Stimulated activated CD4-positive, alpha-beta T cell treated with anti-CD3 and anti-CD28 coated beads, Interleukin-2, amount 100 ng/mL, for 4 hours (primary cell): ENCODE measurements around the gene KLB.
"Not testable (repeated sequence)": the region's sequence is repeated elsewhere in the genome, so short reads cannot be mapped to it uniquely, and the experiment has no call there.

Experiments used
- DNase-seq: peaks from one replicate; pipeline ENCODE4 v3.0.0-alpha.2; 2020; ENCODE audit warnings: low read depth

KLB gene

DNA sequence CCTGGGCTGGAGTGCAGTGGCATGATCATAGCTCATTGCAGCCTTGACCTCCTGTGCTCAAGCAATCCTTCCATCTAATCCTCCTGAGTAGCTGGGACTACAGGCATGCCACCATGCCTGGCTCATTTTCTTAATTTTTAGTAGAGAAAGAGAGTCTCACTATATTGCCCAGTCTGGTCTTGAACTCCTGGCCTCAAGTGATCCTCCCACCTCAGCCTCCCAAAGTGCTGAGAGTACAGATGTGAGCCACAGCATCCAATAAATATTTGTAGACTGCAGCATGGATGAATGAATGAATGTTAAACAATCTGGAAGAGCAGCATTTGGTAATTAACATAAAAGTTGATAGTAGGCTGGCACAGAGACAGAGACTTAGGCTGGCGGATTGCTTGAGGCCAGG lies 20.0 kb downstream of the KLB start:
- DNase-seq = no peak

DNA sequence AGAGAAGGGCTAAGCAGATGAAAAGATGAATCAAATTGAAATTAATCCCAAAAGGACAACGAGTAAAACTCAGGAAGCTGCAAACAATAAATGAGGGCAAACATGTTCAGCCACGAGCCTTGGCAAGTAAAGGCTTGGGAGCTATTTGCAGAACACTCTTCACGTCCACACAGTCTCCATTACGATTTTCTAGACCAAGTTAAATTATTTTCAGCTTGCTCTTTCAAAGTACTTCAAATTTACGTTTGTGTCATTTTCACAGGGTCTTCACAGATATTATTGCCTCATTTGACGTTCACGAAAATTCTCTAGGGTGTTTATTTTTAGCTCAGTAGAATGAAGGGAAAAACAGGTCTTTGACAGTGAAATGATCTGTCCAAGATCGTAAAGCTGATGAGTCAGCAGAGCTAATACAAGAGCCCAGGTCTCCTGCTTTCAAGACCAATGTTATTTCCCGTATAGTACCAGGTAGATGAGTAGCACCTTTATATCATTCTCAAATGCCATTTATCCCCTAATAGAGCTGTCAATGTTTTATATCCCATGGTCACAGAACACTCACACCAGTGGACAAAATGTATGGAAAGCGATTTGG lies 20.9 kb downstream of the KLB start:
- no peak for DNase-seq

DNA sequence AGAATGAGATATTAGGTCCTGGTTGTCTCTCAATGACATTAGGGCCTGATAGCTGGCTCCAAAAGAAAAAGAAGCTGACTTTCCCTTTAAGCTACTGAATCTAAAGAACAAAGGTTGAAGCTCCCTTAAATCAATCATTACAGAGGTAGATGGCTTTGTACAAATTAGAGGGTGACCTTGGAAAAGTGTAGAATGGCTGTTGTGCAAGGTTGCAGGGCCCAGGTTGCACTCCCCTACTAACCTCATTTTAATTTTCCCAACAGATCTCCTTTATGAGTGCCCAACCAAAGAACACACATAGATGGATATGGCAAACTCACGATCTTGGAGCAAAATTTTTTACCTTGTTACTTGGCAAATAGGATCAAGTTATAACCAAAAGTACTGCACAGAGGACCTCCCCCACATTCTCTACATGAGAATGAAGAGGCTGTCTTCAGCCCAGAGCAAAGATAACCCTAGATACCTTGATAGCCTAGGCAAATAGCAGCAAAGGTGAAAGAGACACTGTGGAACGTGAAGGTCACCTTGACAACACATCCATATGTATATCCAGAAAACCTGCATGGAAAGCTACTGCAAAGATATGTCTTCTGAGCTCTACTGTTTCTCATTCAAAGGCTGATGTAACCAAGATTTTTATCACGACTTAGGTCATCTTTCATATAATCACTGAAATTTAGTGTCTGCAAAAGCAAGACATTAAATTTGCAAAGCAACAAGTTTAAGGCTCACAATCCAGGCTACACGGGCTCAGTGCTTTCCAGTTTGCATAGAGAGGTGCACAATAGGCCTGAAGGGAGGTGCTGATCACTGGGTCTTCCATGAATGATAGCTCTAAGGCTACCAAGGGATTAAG lies 23.0 kb downstream of the KLB start:
- no peak for DNase-seq

DNA sequence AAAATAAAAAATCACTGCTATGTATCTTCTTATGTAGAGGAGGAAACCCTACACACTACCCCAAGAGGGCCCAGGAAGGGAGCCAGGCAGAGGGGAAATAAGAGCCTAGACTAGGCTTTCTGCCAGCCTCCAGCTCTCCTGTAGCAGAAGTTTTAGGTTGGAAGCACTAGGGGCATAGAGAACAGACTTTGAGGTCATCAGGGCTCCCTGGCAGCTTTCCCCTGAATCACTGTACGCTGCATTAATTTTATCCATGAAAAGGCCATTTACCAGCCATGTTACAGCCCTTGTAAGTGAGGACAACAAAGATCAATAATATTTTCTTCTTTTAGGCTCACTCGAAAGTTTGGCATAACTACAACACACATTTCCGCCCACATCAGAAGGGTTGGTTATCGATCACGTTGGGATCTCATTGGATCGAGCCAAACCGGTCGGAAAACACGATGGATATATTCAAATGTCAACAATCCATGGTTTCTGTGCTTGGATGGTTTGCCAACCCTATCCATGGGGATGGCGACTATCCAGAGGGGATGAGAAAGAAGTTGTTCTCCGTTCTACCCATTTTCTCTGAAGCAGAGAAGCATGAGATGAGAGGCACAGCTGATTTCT lies 27.3 kb downstream of the KLB start:
- DNase-seq = no peak

DNA sequence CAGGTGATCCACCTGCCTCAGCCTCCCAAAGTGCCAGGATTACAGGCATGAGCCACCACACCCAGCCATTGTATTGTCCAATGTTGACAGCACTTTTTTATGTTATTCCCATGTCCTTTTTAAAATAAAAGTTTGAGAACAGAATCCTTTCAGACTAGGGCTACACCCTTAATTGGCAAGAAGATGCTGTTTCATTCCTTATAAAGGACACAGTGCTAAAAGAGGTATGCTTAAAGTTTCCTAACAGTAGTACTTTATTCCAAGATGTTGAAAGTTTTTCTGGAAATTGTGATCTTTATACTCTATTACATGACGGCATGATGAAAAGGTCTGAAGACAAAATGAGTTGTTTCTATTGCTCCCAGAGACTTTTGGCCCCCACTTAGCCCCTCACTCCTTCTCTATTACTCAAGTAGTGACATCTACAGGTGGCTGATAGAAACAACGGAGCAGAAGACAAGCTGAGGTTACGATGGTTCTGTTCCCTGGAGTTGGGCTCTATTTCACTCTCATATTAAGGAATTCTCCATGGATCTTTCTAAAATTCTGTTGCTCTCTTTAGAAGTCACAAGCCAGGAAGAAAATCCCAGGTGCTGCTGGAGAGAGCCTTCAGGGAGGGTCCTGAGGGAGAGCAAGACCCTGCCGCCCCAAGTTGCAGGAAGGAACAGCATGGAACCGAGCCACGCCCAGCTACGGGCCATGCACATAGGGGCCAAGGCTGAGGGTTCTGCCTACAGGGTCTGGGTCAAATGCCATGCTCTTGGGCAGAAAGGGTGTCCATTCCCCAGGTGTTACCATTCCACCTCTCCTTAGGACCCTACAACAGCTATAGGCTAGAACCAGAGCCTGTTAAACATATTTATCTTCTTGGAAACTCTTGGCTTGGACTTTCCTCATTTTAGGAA lies 29.2 kb downstream of the KLB start:
- no peak for DNase-seq

DNA sequence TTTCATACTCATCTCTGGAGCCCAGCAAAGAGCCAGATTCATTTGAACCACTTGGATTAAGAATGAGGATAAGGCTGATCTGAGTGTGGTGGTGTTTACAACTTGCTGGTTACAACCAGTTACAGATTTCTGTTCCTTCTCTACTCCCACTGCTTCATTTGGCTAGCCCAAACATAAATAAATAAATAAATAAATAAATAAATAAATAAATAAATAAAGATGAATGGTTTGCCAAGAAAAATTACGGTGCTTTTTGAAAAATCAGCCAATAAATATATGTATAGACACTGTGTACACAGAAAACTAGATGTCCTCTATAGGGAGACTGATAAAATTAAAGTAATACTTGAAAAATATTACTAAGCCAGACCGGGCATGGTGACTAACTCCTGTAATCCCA lies 34.9 kb downstream of the KLB start:
- no peak for DNase-seq

DNA sequence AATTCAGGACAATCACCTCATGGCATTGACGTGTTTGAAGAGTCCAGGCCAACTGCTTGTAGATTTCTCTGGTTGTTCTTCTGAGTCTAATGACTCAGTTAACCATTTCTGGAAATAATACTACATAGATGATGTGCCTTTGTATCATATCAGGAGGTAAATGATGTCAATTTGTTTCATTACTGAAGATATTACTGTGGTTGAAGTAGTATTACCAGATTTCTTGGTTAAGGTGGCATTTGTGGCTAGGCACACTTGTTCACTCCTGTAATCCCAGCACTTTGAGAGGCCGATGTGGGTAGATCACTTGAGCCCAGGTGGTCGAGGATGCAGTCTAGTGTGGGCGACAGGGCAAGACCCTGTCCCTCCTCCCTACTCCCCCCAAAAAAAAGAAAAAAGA lies 36.3 kb downstream of the KLB start:
- DNase-seq = no peak

DNA sequence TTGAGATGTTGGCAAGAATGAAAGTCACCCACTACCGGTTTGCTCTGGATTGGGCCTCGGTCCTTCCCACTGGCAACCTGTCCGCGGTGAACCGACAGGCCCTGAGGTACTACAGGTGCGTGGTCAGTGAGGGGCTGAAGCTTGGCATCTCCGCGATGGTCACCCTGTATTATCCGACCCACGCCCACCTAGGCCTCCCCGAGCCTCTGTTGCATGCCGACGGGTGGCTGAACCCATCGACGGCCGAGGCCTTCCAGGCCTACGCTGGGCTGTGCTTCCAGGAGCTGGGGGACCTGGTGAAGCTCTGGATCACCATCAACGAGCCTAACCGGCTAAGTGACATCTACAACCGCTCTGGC lies 39.7 kb downstream of the KLB start:
- DNase-seq = no peak

DNA sequence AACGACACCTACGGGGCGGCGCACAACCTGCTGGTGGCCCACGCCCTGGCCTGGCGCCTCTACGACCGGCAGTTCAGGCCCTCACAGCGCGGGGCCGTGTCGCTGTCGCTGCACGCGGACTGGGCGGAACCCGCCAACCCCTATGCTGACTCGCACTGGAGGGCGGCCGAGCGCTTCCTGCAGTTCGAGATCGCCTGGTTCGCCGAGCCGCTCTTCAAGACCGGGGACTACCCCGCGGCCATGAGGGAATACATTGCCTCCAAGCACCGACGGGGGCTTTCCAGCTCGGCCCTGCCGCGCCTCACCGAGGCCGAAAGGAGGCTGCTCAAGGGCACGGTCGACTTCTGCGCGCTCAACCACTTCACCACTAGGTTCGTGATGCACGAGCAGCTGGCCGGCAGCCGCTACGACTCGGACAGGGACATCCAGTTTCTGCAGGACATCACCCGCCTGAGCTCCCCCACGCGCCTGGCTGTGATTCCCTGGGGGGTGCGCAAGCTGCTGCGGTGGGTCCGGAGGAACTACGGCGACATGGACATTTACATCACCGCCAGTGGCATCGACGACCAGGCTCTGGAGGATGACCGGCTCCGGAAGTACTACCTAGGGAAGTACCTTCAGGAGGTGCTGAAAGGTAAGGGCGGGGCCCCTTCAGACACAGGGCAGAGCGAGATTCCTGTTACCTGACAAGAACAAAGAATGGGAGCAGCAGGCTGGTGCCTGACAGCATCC lies 40.3 kb downstream of the KLB start:
- DNase-seq = no peak

DNA sequence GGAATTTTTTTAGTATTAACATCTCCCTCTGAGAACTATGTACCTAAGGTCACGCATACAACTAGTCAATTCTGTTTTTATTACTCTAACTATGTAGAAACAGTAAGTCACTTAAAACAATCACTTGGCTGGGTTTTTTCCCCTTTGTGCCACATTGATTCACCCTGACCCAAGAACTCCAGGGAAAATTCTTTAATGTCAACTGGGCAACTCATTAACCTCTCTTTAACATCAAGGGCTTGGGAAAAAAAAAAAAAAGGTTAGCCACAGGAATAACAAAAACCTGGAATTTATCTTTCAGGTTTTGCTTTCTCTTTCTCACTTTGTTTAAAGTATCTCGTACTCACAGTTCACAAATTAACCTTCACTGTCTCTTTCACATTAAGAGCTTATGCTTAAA lies 43.9 kb downstream of the KLB start:
- DNase-seq = no peak

DNA sequence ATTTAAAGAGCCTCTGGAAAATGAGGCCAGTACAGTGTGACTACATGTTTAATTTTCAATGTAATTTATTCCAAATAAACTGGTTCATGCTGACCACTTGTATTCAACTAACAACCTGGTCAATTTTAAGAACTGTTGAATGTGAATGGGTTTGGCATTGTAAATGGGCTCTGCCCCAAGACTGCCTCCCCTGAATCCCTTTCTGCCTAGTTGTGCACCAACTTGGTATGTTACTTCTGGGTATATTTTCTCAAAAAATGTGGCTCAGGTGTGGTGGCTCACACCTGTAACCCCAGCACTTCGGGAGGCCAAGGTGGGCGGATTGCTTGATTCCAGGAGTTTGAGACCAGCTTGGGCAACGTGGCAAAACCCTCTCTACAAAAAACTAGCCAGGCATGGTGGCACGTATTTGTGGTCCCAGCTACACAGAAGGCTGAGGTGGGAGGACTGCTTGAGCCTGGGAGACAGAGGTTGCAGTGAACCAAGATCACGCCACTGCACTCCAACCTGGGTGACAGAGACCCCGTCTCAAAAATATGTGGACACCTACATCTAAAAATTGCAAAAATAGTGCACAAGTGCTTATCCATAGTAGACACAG lies 44.8 kb downstream of the KLB start:
- no peak for DNase-seq

DNA sequence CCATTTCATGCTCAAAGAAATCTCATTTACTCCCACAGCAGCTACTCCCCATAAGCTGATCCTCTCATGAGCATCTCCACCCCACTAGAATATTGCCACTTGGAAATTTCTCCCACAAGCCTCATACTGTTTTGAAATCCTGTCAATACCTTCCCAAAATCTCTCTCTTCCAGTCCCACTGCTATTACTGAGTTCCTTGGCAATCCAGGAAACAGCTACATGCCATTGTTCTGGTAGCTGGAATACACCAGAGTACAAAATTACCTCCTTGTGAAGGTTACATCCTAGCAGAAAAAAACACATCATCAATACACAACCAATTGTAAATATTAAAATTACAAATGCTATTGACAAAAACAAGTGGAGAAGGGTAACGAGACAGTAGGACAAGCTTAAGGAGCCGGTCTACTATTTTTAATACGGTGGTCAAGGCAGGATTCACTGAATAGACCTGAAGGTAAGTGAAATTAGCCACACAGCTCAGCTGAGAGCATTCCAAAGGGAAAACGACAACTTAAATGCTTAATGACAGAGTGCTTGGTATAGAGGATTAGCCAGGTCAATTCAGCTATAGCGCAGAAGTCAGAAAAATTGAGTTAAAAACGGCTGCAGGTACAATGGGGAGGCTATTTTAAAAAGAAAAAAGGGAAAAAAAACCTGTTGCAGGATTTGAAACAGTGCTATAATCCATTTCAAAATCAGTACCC lies 45.6 kb downstream of the KLB start:
- no peak for DNase-seq

DNA sequence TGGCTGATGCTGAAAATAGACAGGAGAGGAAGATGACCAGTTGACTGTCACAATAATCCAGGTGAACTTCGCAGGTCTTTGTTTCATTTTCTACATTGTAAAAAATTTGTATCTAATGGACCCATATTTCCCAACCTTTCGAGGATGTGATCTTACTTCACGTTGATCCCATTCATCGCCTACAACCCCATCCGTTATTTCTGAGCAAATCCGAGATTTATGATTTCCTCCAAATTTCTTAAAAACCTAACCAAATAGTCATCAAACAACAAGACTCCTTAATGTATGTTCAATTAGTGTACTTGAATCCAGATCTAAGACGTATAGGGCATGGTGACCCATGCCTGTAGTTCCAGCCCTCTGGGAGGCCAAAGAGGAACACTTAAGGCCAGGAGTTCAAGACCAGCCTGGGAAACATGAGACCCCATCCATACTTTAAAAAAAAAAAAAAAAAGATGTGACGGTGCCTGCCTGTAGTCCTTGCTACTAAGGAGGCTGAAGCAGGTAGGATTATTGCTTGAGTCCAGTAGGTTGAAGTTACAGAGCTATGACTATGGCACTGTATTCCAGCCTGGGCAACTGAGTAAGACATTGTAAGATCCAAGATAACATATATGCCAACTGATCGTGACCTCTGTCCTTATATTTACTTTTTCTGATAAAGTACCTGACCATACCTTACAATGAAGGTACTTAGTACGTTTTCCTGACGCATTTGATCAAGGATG lies 46.3 kb downstream of the KLB start:
- no peak for DNase-seq

DNA sequence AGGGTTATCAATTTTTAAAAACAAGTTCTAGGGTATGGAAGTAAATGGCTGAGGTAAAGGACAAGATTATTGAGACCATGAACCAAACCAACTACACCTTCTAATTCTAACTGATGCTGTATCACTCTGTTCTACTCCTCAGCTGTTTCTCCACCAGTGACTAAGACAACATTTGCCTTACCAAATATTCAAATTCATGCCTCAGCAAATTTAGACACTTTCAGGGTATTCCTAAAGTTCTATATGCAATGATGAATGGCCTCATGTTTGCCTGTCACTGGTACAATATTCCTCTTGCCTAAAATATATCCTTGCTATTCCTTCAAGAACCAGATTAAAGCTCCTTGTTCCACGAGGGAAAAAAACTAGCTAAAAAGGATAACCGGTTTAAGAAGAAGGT lies 47.0 kb downstream of the KLB start:
- no peak for DNase-seq

DNA sequence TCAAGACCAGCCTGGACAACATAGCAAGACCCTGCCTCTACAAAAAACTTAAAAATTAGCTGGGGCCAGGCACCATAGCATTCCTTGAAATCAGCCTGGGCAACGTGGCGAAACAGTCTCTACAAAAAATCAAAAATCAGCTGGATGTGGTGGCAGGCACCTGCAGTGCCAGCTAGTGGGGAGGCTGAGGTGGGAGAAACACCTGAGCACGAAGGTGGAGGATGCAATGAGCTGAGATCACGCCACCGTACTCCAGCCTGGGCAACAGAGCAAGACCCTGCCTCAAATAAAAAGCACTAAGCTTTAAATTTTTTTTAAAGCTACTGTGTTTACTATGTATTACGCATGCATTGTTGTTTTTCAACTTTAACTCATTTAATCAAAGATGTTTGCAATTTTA lies 48.8 kb downstream of the KLB start:
- no peak for DNase-seq

DNA sequence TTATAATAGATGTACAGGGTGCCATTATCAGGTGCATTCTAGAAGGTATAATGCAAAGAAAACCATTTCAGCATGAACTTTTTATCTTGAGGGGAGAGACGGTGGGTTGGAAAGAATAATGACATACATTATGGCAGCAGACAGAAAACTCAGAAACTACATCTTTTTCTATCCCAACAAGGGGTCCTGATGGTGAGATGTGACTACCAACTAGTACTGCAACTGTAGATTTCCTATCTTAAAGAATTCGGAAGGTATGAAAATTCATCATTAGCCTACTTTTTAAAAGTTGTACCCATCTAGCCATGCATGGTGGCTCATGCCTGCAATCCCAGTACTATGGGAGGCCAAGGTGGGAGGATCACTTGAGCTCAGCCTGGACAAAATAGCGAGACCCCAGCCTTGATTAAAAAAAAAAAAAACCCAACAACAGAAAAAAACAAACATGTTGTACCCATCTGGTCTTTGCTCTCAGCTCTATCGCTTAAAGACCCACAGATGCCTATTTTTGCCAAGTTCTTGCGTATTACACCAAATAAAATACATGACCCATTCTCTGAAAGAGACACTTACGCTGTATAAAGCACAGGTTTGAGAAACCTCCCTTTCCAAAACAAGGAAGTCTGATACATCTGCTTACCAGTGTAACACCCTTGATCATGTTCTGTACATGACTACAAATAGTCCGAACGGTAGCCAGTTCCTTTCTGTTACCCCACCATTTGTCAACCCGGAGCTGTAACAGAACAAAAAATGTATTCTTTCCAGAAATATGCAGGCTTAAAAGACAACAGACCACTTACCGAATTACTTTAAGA lies 50.4 kb downstream of the KLB start:
- no peak for DNase-seq

DNA sequence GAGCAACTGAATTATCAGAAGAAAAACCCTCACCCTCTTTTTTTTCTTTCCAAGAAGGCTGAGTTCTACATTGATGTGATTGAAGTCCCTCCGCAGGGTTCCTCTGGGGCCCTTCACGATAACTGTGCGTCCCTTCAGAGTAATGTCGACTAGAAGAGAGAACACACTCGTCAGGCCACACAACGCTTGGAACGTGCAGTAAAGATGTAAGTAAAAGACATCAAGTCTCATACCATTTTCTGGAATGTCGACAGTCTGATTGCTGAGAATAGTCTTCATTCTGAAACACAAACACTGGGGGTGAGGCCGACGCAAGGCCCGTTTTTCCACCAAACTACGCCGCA lies 51.4 kb downstream of the KLB start:
- DNase-seq = not testable (repeated sequence)

DNA sequence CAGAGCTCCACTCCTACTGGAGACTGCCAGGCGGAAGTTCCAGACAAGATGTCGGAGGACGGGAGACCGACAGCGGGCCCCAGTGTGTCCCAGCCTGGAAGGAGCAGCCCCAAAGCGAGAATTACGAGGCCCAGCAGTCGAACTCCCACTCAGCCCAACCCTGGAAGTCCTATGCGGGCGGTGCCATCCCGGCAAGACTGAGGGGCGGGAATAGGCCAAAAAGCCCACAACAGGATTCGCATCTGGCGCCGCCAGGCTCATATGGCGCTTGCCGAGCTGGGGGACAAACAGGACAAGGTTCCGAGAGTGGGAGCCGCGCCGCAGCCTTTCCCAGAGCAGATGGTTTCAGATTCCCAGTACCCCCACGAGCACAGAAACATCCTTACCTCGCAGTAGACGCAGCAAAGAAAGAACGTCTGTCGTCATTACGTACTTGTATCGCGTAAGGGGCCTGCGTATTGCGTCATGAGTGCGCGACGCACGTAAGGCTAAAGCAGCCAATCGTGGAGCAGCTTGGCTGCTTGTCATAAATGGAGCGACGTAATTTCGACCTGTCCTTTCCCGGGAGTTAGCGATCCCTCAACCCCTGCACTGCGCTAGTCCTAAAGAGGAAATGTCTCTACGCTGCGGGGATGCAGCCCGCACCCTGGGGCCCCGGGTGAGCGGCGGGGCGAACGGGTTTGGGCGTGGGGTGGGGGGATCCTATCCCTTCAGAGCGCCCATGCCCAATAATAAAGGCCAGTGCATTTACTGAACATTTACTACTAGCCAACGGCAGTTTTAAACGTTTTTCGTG lies 52.0 kb downstream of the KLB start, which contains the start of the genes LIAS and RPL9:
LIAS (plus strand) TSS at position 552 of the 796 bp plus-strand sequence; CDS start at position 614, 62 bp downstream.
RPL9 (minus strand) TSS at position 418 of the 796 bp plus-strand sequence. CDS start 483 bp downstream, outside the sequence.
- peak; percentile 90 for DNase-seq
